HUES64 (cell line): Measurements from ENCODE around the gene TNIP1.

Experiments
- H3K27ac ChIP-seq: 2 replicates; pipeline ENCODE4 v1.7.0; 2013; ENCODE audit warnings: low read depth, low read length, inconsistent platforms
- H3K27me3 ChIP-seq: 2 replicates; pipeline ENCODE4 v1.6.1; 2013; ENCODE audit warnings: mild to moderate bottlenecking, low read length; ENCODE audit not compliant: insufficient read depth
- H3K36me3 ChIP-seq: 2 replicates; pipeline ENCODE4 v1.6.1; 2013; ENCODE audit warnings: mild to moderate bottlenecking, low read length; ENCODE audit not compliant: insufficient read depth
- H3K4me1 ChIP-seq: 2 replicates; pipeline ENCODE4 v1.6.1; 2013; ENCODE audit warnings: mild to moderate bottlenecking, low read length, moderate library complexity; ENCODE audit not compliant: insufficient read depth
- H3K4me3 ChIP-seq: 2 replicates; pipeline ENCODE4 v1.5.1; 2013; ENCODE audit warnings: mild to moderate bottlenecking, low read length, moderate library complexity
- H3K9ac ChIP-seq: 2 replicates; pipeline ENCODE4 v1.6.1; 2013; ENCODE audit warnings: mild to moderate bottlenecking, low read depth, low read length
- H3K9me3 ChIP-seq: 2 replicates; pipeline ENCODE4 v1.6.1; 2013; ENCODE audit warnings: low read depth, low read length; ENCODE audit not compliant: insufficient read depth
- WGBS: fragments of 150-250, 120-280 bp; methylation state at CpG from one replicate; pipeline ENCODE4 v1.1.7; 2013; ENCODE audit warnings: missing lambda C conversion rate; 5-methylcytosine and 5-hydroxymethylcytosine counted together

TNIP1 gene

GRCh38 chr5:151024440-151025249 lies 56.2 kb downstream of the TNIP1 start:
- Histone ChIP-seq H3K9ac (no peak overlapping the region), H3K36me3 (peaks cover 14% of the 10 kb centered on the region; the same call in 1 of the 2 replicates), H3K27ac (no peak overlapping the region), H3K27me3 (peaks cover 17% of the 10 kb centered on the region), H3K9me3 (no peaks in the 10 kb centered on the region), H3K4me3 (no peak overlapping the region), H3K4me1 (0 out of 2 replicates have a peak, but pooled peaks cover 5% of the 10 kb centered on the region)
- WGBS: 94% methylated on average over 7 of the region's 7 CpGs

DNA sequence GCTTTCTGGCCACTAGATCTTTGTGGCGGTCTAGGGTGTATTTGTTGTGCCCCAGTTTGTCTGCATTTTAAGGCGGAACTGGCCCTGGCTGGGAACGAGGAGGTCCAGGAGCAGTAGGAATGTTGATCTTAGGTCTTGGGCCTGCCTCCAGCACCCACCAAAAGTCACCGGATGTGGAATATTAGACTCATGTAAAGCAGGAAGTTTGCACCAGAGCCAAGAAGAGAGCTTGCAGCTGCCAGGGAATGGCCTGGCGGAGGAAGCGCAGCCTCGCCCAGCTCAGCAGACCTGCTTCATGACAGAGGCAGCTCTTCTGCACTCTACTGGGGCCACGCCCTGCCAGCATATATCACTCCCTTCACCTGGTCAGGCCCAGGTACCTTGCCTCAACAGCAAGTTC lies 57.2 kb downstream of the TNIP1 start:
- Histone ChIP-seq H3K4me3 (no peak overlapping the region), H3K9me3 (no peaks in the 10 kb centered on the region), H3K27me3 (peaks cover 26% of the 10 kb centered on the region), H3K9ac (no peak overlapping the region), H3K36me3 (peaks cover 9% of the 10 kb centered on the region; the same call in 1 of the 2 replicates), H3K27ac (no peak overlapping the region), H3K4me1 (0 out of 2 replicates have a peak, but pooled peaks cover 5% of the 10 kb centered on the region)
- 89% methylated on average over 8 of the region's 8 CpGs for WGBS

DNA sequence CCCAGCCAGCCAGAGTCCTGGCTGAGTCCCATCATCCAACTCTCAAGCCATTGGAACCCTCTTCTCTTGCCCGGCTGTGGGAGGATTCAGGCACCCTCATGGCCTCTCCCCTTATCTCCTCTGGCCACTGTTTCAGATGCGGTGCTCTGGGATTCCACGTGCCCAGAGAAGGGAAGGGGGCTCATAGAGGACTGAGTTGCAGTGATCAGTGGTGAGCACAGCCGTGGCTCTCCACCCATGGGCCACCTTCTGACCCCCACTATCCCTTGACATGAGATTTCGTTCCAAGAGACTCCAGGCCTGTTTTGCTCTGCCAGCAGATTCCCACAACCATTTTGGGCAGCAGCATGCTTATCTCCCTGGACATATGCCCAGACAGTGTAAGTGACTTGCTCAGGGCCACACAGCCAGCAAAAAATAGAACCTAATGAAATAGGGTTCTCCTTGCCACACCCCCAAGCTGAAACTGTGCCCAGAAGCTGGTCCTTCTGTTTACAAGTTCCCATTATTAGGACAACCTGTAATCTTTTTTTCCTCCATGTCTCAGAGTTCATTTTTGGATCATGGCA lies 57.7 kb downstream of the TNIP1 start:
- Histone ChIP-seq H3K9me3 (no peaks in the 10 kb centered on the region), H3K4me3 (no peak overlapping the region), H3K36me3 (0 out of 2 replicates have a peak, but pooled peaks cover 4% of the 10 kb centered on the region), H3K4me1 (0 out of 2 replicates have a peak, but pooled peaks cover 5% of the 10 kb centered on the region), H3K27me3 (peaks cover 31% of the 10 kb centered on the region), H3K27ac (no peak overlapping the region), H3K9ac (no peak overlapping the region)
- 88% methylated on average over 5 of the region's 5 CpGs for WGBS

GRCh38 chr5:151022511-151023018 lies 58.3 kb downstream of the TNIP1 start:
- Histone ChIP-seq H3K27ac (no peak overlapping the region), H3K27me3 (peaks cover 36% of the 10 kb centered on the region), H3K9ac (no peak overlapping the region), H3K9me3 (no peaks in the 10 kb centered on the region), H3K4me3 (no peak overlapping the region), H3K4me1 (0 out of 2 replicates have a peak, but pooled peaks cover 5% of the 10 kb centered on the region), H3K36me3 (no peaks in the 10 kb centered on the region)
- 88% methylated on average over 6 of the region's 7 CpGs for WGBS

GRCh38 chr5:151021746-151022145 lies 59.1 kb downstream of the TNIP1 start:
- H3K27me3 ChIP-seq: peaks cover 36% of the 10 kb centered on the region
- no peaks in the 10 kb centered on the region for H3K36me3 ChIP-seq
- no peaks in the 10 kb centered on the region for H3K9me3 ChIP-seq
- no peak overlapping the region for H3K4me3 ChIP-seq
- H3K4me1 ChIP-seq: 0 out of 2 replicates have a peak, but pooled peaks cover 5% of the 10 kb centered on the region
- H3K27ac ChIP-seq: no peak overlapping the region
- H3K9ac ChIP-seq: no peak overlapping the region
- 89% methylated on average over 6 of the region's 6 CpGs for WGBS

GRCh38 chr5:151020304-151021110 lies 60.3 kb downstream of the TNIP1 start, which contains the start of gene GPX3:
Gene GPX3, plus strand, starts transcription at chr5:151020591. Its CDS starts 64 bp downstream, at chr5:151020655.
- peak within 1 kb of the TSS; percentile 77 for H3K9ac ChIP-seq
- peak within 1 kb of the TSS; percentile 92 for H3K4me3 ChIP-seq
- no peaks in the 10 kb centered on the region for H3K36me3 ChIP-seq
- H3K4me1 ChIP-seq: 0 out of 2 replicates have a peak, but pooled peaks cover 5% of the 10 kb centered on the region
- H3K9me3 ChIP-seq: no peaks in the 10 kb centered on the region
- H3K27me3 ChIP-seq: peaks cover 36% of the 10 kb centered on the region
- 1% methylated on average over 54 of the region's 54 CpGs for WGBS
- no peak within 1 kb of the TSS for H3K27ac ChIP-seq

DNA sequence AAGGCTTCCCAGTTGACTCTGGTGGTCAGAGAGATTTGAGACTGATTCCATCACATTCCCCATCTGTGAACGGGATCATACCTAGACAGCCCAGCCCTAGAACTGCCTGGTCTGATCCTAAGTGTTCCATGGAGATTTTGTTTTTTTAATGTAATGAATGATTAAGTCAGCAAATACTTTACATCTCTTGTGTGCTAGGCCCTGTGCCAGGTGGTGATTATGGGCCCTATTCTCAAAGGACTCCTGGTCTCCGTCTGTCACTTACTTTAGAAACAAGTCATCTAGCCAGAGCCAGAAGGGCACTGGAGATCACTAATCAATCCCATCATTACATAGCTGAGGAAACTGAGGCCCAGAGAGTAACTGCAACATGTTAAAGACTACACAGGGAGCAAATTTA lies 61.5 kb downstream of the TNIP1 start:
- 0 out of 2 replicates have a peak, but pooled peaks cover 5% of the 10 kb centered on the region for H3K4me1 ChIP-seq
- no peaks in the 10 kb centered on the region for H3K36me3 ChIP-seq
- H3K27ac ChIP-seq: no peak overlapping the region
- no peak overlapping the region for H3K9ac ChIP-seq
- H3K27me3 ChIP-seq: peaks cover 36% of the 10 kb centered on the region
- no peak overlapping the region for H3K4me3 ChIP-seq
- H3K9me3 ChIP-seq: no peaks in the 10 kb centered on the region
- 100% methylated on average over 2 of the region's 2 CpGs for WGBS

DNA sequence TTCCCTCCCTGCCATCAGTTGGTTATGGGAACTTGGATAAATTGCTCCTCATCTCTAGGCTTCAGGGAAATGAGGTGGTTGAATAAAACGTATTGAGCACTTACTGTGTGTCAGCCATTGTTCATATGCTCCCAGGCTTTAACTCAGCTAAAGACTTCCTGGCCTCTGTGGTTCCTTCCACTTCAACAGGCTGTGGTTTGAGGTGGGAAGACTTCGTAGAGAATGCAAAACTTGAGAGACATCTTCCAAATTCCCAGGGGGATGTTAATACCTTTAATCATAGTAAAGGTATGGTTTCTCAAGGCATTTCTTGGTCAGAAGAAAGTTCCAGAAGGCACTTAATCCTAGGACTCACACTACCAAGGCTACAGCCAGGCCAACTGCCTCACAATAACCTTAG lies 62.0 kb downstream of the TNIP1 start:
- 0 out of 2 replicates have a peak, but pooled peaks cover 5% of the 10 kb centered on the region for H3K4me1 ChIP-seq
- no peak overlapping the region for H3K27ac ChIP-seq
- WGBS: 100% methylated on average over 1 of the region's 2 CpGs
- H3K4me3 ChIP-seq: no peak overlapping the region
- no peak overlapping the region for H3K9ac ChIP-seq
- peaks cover 36% of the 10 kb centered on the region for H3K27me3 ChIP-seq
- H3K36me3 ChIP-seq: no peaks in the 10 kb centered on the region
- no peaks in the 10 kb centered on the region for H3K9me3 ChIP-seq

GRCh38 chr5:151017897-151018296 lies 62.9 kb downstream of the TNIP1 start:
- H3K4me1 ChIP-seq: 0 out of 2 replicates have a peak, but pooled peaks cover 5% of the 10 kb centered on the region
- no peaks in the 10 kb centered on the region for H3K9me3 ChIP-seq
- H3K36me3 ChIP-seq: no peaks in the 10 kb centered on the region
- H3K9ac ChIP-seq: no peak overlapping the region
- 96% methylated on average over 2 of the region's 2 CpGs for whole genome bisulfite sequencing
- no peak overlapping the region for H3K27ac ChIP-seq
- peaks cover 36% of the 10 kb centered on the region for H3K27me3 ChIP-seq
- H3K4me3 ChIP-seq: no peak overlapping the region

GRCh38 chr5:151016700-151017099 lies 64.1 kb downstream of the TNIP1 start:
- no peaks in the 10 kb centered on the region for H3K9me3 ChIP-seq
- H3K36me3 ChIP-seq: no peaks in the 10 kb centered on the region
- H3K4me1 ChIP-seq: 0 out of 2 replicates have a peak, but pooled peaks cover 5% of the 10 kb centered on the region
- H3K4me3 ChIP-seq: no peak overlapping the region
- H3K27ac ChIP-seq: no peak overlapping the region
- H3K27me3 ChIP-seq: peaks cover 35% of the 10 kb centered on the region
- H3K9ac ChIP-seq: no peak overlapping the region
- WGBS: 92% methylated on average over 5 of the region's 5 CpGs
